OCI-LY3 (cell line): ENCODE measurements around the gene NAA25.

ENCODE experiments used
- EZH2phosphoT487 ChIP-seq: fragments of 200-600 bp; shearing (Covaris generic); IDR thresholded peaks from 2 replicates; pipeline ENCODE4 v1.6.1; 2018; ENCODE audit warnings: antibody characterized with exemption, mixed run types, low read depth
- TF ChIP-seq, protein P1 (sequence below): fragments of 200-600, 300-600 bp; sonication (generic); IDR thresholded peaks from 2 replicates; pipeline ENCODE4 v1.5.1; 2014; ENCODE audit warnings: antibody characterized with exemption, low read length, low read depth

DNA sequence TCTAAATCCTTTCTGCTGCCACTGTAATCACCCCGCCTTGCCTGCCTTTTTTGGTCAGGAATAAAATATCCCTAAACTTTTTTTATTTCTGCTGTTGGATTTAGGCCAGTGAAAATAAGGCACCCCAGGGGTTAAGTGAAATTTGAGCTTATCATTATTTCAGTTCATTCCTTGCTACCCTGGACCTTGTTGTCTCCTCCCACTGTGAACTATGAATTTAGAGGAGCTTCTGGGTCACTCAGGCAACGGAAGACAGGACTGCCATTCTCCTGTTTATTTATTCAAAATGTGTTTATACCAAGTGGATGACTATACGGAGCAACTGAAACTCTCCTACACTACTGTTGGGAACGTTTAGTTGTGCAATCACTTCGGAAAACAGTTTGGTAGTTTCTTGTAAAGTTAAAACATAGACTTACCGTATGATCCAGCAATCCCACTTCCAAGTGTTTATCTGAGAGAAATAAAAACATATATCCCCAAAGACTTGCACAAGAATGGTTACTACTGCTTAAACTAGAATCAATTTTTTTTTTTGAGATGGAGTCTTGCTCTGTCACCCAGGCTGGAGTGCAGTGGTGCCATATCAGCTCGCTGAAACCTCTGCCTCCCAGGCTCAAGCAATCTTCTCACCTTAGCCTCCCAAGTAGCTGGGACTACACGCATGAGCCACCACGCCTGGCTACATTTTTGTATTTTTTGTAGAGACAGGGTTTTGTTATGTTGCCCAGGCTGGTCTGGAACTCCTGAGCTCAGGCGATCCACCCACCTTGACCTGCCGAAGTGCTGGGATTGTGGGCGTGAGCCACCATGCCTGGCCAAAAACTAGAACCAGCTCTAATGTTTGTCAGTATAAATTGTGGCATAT, 14.5 kb upstream of the NAA25 start:
- TF ChIP-seq, protein P1, sequence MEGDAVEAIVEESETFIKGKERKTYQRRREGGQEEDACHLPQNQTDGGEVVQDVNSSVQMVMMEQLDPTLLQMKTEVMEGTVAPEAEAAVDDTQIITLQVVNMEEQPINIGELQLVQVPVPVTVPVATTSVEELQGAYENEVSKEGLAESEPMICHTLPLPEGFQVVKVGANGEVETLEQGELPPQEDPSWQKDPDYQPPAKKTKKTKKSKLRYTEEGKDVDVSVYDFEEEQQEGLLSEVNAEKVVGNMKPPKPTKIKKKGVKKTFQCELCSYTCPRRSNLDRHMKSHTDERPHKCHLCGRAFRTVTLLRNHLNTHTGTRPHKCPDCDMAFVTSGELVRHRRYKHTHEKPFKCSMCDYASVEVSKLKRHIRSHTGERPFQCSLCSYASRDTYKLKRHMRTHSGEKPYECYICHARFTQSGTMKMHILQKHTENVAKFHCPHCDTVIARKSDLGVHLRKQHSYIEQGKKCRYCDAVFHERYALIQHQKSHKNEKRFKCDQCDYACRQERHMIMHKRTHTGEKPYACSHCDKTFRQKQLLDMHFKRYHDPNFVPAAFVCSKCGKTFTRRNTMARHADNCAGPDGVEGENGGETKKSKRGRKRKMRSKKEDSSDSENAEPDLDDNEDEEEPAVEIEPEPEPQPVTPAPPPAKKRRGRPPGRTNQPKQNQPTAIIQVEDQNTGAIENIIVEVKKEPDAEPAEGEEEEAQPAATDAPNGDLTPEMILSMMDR, result no peak
- TF ChIP-seq EZH2phosphoT487, result no peak
